Measurements from ENCODE around the gene FARS2.

DNA sequence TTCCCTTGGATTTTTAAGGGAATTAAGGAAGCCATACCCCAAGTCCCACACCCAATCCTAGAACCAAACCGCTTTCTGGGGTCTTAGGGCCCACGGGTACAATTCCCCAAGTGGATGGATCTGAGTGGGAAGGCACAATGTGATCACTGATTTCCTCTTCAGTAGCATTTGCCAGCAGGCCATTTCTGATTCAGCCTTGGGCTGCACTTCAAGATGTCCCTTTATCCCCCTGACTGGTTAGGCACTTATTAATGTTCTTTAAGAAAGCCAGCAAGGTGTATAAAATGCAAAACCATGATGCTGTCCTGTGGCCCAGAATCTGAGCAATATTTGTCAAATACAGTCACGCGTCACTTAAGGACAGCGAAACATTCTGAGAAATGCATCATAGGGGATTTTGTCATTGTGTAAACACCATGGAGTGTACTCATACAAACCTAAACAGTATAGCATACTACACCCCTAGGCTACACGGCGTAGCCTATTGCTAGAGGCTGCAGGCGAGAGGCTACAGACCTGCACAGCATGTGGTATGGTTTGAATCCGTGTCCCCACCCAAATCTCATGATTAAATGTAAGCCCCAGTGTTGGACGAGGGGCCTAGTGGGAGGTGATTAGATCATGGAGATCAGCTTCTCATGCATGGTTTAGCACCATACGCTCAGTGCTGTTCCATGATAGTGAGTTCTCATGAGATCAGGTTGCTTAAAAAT is 511.3 kb downstream of the FARS2 start:
- TF ChIP-seq, protein P1, sequence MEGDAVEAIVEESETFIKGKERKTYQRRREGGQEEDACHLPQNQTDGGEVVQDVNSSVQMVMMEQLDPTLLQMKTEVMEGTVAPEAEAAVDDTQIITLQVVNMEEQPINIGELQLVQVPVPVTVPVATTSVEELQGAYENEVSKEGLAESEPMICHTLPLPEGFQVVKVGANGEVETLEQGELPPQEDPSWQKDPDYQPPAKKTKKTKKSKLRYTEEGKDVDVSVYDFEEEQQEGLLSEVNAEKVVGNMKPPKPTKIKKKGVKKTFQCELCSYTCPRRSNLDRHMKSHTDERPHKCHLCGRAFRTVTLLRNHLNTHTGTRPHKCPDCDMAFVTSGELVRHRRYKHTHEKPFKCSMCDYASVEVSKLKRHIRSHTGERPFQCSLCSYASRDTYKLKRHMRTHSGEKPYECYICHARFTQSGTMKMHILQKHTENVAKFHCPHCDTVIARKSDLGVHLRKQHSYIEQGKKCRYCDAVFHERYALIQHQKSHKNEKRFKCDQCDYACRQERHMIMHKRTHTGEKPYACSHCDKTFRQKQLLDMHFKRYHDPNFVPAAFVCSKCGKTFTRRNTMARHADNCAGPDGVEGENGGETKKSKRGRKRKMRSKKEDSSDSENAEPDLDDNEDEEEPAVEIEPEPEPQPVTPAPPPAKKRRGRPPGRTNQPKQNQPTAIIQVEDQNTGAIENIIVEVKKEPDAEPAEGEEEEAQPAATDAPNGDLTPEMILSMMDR (IDR thresholded peaks at IDR 0.05; ENCODE audit: borderline replicate concordance, extremely low read depth, low read length, poor library complexity, severe bottlenecking) = no peak
- TF ChIP-seq EZH2 (IDR thresholded peaks at IDR 0.05; ENCODE audit: borderline replicate concordance, low read depth, low read length, severe bottlenecking) = no peak
